ENCODE measurements around the gene GJC3. TPM values are rescaled to one million over a fixed set of nuclear protein-coding genes. Genes with fewer than 3 reads are reported as not detected.

Gene GJC3
- total and polyA plus RNA-seq, 2 of the 13 experiments (the other 11 are each of a cell fraction or from before 2014, with no cell fraction given) = 0.75 to 1.4 TPM

DNA sequence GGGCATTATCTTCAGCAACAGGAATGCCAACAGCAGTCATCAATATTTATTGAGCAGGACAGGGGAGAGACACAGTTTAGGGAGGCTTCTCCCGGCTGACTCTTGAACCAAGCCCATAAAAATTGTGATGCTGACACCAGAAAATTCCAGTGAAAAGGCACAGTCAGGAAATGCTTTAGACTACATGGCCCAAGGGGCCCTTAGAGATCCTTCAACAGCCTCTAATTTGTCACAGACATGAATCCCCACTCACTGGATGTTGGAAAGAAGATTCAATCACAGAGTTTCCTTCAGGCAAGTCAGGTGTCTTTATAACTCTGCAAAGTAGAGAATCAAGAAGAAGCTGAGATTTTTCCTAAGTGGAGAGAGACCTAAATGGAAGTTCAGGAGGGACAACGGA, 1.2 kb downstream of the GJC3 start:
- no peak overlapping the region for H3K27ac ChIP-seq (ENCODE audit: extremely low read length, insufficient read depth, low read length)
- no peaks in the 10 kb centered on the region for H4K20me1 ChIP-seq (ENCODE audit: insufficient read depth, low read length)
- in situ Hi-C loops (cut with HindIII; ENCODE audit: extremely low pct_ligation_motif_present, low pct_unique_long_range_greater_than_20kb) (no loop called here), intact Hi-C loops (cut with micrococcal nuclease; ENCODE audit: unreplicated experiment) (no loop called here)
- ATAC-seq (no peak), FAIRE-seq (no peak), DNase-seq (ENCODE audit: low spot score) (no peak)
- H3K79me2 ChIP-seq (ENCODE audit: insufficient read depth, low read length) = no peaks in the 10 kb centered on the region
- 72% methylated on average over 2 of the region's 2 CpGs for WGBS (ENCODE audit: low lambda C conversion rate)
- H3K4me3 ChIP-seq (replicated peaks in 1 of 3; ENCODE audit: insufficient read depth in 1 of 3, low read depth in 2 of 3, low read length in 3 of 3) = no peak overlapping the region
- POLR2A ChIA-PET = interaction anchor here (1.3 to 3.1 kb wide), 2 partner anchors 9 to 48 kb away, joined by 3 to 50 read pairs; partner anchors contain the start of genes AZGP1 and TRIM4
- BruUV-seq (replicated peaks) = no TSS peak
- no peaks in the 10 kb centered on the region for H3K36me3 ChIP-seq (replicated peaks in 1 of 2; ENCODE audit: control insufficient read depth in 1 of 2, insufficient read depth in 2 of 2, low read length in 2 of 2)
- peak overlapping the region; percentile 12 for H2AFZ ChIP-seq (ENCODE audit: low read length)
- CTCF ChIA-PET (ENCODE audit: low intra/inter-chr PET ratio, low total read pairs) = interaction anchor here (1.7 kb wide), 1 partner anchor 15 kb away, joined by 4 read pairs; no protein-coding TSS in a partner anchor
- H3K4me1 ChIP-seq (ENCODE audit: insufficient read depth, low read length) = peaks cover 43% of the 10 kb centered on the region
- no peak overlapping the region for H3K9ac ChIP-seq (ENCODE audit: insufficient read depth, low read depth, low read length)
- H3K27me3 ChIP-seq (ENCODE audit: control insufficient read depth in 1 of 2, insufficient read depth in 2 of 2, low read length in 2 of 2) = no peaks in the 10 kb centered on the region
- H3K9me3 ChIP-seq (ENCODE audit: low read length) = no peaks in the 10 kb centered on the region
- no peak overlapping the region for H3K4me2 ChIP-seq (ENCODE audit: low read depth, low read length)
- TF ChIP-seq ZNF138 (CRISPR knock-in tag; IDR thresholded peaks at IDR 0.05; ENCODE audit: low read depth) (no peak), JUNB (CRISPR knock-in tag; IDR thresholded peaks at IDR 0.05; ENCODE audit: borderline replicate concordance) (no peak), ZNF589 (CRISPR knock-in tag; conservative IDR thresholded peaks at IDR 0.05) (no peak), SP4 (CRISPR knock-in tag; IDR thresholded peaks at IDR 0.05) (no peak), HMG20A (CRISPR knock-in tag; IDR thresholded peaks at IDR 0.05; ENCODE audit: borderline replicate concordance) (no peak), ZNF761 (CRISPR knock-in tag; conservative IDR thresholded peaks at IDR 0.05) (no peak), ZFP90 (CRISPR knock-in tag; IDR thresholded peaks at IDR 0.05; ENCODE audit: borderline replicate concordance) (no peak), ZNF841 (CRISPR knock-in tag; IDR thresholded peaks at IDR 0.05; ENCODE audit: borderline replicate concordance) (no peak), ZNF446 (CRISPR knock-in tag; IDR thresholded peaks at IDR 0.05) (no peak), ZNF383 (CRISPR knock-in tag; IDR thresholded peaks at IDR 0.05; ENCODE audit: borderline replicate concordance) (no peak), ASH2L (IDR thresholded peaks at IDR 0.05; ENCODE audit: insufficient read length, low read depth, low read length) (no peak), HIVEP1 (CRISPR knock-in tag; IDR thresholded peaks at IDR 0.05) (no peak), ZNF121 (CRISPR knock-in tag; IDR thresholded peaks at IDR 0.05) (no peak), ZNF547 (CRISPR knock-in tag; IDR thresholded peaks at IDR 0.05) (no peak), MTF1 (CRISPR knock-in tag; IDR thresholded peaks at IDR 0.05) (no peak)
- TF ChIP-seq, protein P1, sequence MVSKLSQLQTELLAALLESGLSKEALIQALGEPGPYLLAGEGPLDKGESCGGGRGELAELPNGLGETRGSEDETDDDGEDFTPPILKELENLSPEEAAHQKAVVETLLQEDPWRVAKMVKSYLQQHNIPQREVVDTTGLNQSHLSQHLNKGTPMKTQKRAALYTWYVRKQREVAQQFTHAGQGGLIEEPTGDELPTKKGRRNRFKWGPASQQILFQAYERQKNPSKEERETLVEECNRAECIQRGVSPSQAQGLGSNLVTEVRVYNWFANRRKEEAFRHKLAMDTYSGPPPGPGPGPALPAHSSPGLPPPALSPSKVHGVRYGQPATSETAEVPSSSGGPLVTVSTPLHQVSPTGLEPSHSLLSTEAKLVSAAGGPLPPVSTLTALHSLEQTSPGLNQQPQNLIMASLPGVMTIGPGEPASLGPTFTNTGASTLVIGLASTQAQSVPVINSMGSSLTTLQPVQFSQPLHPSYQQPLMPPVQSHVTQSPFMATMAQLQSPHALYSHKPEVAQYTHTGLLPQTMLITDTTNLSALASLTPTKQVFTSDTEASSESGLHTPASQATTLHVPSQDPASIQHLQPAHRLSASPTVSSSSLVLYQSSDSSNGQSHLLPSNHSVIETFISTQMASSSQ (IDR thresholded peaks at IDR 0.05; ENCODE audit: low read depth) = no peak
- TF ChIP-seq, protein P1 (CRISPR knock-in tag; IDR thresholded peaks at IDR 0.05; ENCODE audit: borderline replicate concordance) = no peak
- TF ChIP-seq, protein P2, sequence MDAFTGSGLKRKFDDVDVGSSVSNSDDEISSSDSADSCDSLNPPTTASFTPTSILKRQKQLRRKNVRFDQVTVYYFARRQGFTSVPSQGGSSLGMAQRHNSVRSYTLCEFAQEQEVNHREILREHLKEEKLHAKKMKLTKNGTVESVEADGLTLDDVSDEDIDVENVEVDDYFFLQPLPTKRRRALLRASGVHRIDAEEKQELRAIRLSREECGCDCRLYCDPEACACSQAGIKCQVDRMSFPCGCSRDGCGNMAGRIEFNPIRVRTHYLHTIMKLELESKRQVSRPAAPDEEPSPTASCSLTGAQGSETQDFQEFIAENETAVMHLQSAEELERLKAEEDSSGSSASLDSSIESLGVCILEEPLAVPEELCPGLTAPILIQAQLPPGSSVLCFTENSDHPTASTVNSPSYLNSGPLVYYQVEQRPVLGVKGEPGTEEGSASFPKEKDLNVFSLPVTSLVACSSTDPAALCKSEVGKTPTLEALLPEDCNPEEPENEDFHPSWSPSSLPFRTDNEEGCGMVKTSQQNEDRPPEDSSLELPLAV (CRISPR knock-in tag; conservative IDR thresholded peaks at IDR 0.05; ENCODE audit: low read depth) = no peak

Data from HepG2 (cell line).